Measurements from ENCODE around the gene AFAP1. TPM values are rescaled to one million over a fixed set of nuclear protein-coding genes. Genes with fewer than 3 reads are reported as not detected.

Gene AFAP1
- polyA plus RNA-seq, 1 experiment = 61.7 TPM

- no peak for DNase-seq (ENCODE audit: low read depth, low spot score)
- no peak for TF ChIP-seq CTCF (IDR thresholded peaks at IDR 0.05; ENCODE audit: low read depth, low read length)
- Histone ChIP-seq H3K4me3 (ENCODE audit: low read depth, low read length) (no peak overlapping the region), H3K27ac (ENCODE audit: low read depth, low read length) (no peak overlapping the region), H3K9me3 (ENCODE audit: control insufficient read depth, insufficient read depth, low read length) (peaks cover 23% of the 10 kb centered on the region; the same call in 1 of the 2 replicates), H3K27me3 (ENCODE audit: control insufficient read depth, insufficient read depth, low read length) (peaks cover 8% of the 10 kb centered on the region)
- POLR2A ChIA-PET = no interaction called here
- CTCF ChIA-PET = no interaction called here
Observed at GRCh38 chr4:7737268-7737645, 202.4 kb downstream of the AFAP1 start.

GRCh38 chr4:7736436-7737267 is 203.0 kb downstream of the AFAP1 start:
- Histone ChIP-seq H3K4me3 (ENCODE audit: low read depth, low read length) (no peak overlapping the region), H3K9me3 (ENCODE audit: control insufficient read depth, insufficient read depth, low read length) (peaks cover 23% of the 10 kb centered on the region; the same call in 1 of the 2 replicates), H3K27ac (ENCODE audit: low read depth, low read length) (no peak overlapping the region), H3K27me3 (ENCODE audit: control insufficient read depth, insufficient read depth, low read length) (peaks cover 11% of the 10 kb centered on the region)
- no peak for DNase-seq (ENCODE audit: low read depth, low spot score)
- ChIA-PET POLR2A (no interaction called here), CTCF (no interaction called here)
- TF ChIP-seq CTCF (IDR thresholded peaks at IDR 0.05; ENCODE audit: low read depth, low read length) = no peak

- ChIA-PET CTCF (no interaction called here), POLR2A (no interaction called here)
- Histone ChIP-seq H3K4me3 (ENCODE audit: low read depth, low read length) (no peak overlapping the region), H3K9me3 (ENCODE audit: control insufficient read depth, insufficient read depth, low read length) (peaks cover 23% of the 10 kb centered on the region; the same call in 1 of the 2 replicates), H3K27ac (ENCODE audit: low read depth, low read length) (no peak overlapping the region), H3K27me3 (ENCODE audit: control insufficient read depth, insufficient read depth, low read length) (peaks cover 15% of the 10 kb centered on the region)
- no peak for TF ChIP-seq CTCF (IDR thresholded peaks at IDR 0.05; ENCODE audit: low read depth, low read length)
- DNase-seq (ENCODE audit: low read depth, low spot score) = no peak
Observed at GRCh38 chr4:7735961-7736360, 203.7 kb downstream of the AFAP1 start.

- no peak for TF ChIP-seq CTCF (IDR thresholded peaks at IDR 0.05; ENCODE audit: low read depth, low read length)
- no peak for DNase-seq (ENCODE audit: low read depth, low spot score)
- peaks cover 16% of the 10 kb centered on the region for H3K27me3 ChIP-seq (ENCODE audit: control insufficient read depth, insufficient read depth, low read length)
- POLR2A ChIA-PET = no interaction called here
- CTCF ChIA-PET = no interaction called here
- H3K9me3 ChIP-seq (ENCODE audit: control insufficient read depth, insufficient read depth, low read length) = peaks cover 23% of the 10 kb centered on the region; the same call in 1 of the 2 replicates
- no peak overlapping the region for H3K4me3 ChIP-seq (ENCODE audit: low read depth, low read length)
- H3K27ac ChIP-seq (ENCODE audit: low read depth, low read length) = no peak overlapping the region
Observed at GRCh38 chr4:7735395-7735794, 204.3 kb downstream of the AFAP1 start.

- Histone ChIP-seq H3K4me3 (ENCODE audit: low read depth, low read length) (no peak overlapping the region), H3K27ac (ENCODE audit: low read depth, low read length) (no peak overlapping the region), H3K9me3 (ENCODE audit: control insufficient read depth, insufficient read depth, low read length) (peaks cover 22% of the 10 kb centered on the region; the same call in 1 of the 2 replicates), H3K27me3 (ENCODE audit: control insufficient read depth, insufficient read depth, low read length) (peaks cover 16% of the 10 kb centered on the region)
- ChIA-PET CTCF (no interaction called here), POLR2A (interaction anchor here (0.5 kb wide), 1 partner anchor 15 kb away, joined by 4 read pairs; no protein-coding TSS in a partner anchor)
- no peak for DNase-seq (ENCODE audit: low read depth, low spot score)
- TF ChIP-seq CTCF (IDR thresholded peaks at IDR 0.05; ENCODE audit: low read depth, low read length) = no peak
Observed at GRCh38 chr4:7734651-7735260, 204.9 kb downstream of the AFAP1 start.

Measured in AG04450 (cell line).